DOHH2 (cell line): ENCODE data around the gene MUC6.

ENCODE experiments used
- H3F3A ChIP-seq: fragments of 200-600 bp; sonication (generic), shearing (Covaris generic); 2 replicates; pipeline ENCODE4 v1.6.0; 2016; ENCODE audit warnings: antibody characterized with exemption, mild to moderate bottlenecking; ENCODE audit not compliant: control insufficient read depth, insufficient read depth
- H3K27ac ChIP-seq: fragments of 200-600 bp; sonication (generic); 2 replicates; pipeline ENCODE4 v1.5.1; 2014; ENCODE audit warnings: low read depth, mild to moderate bottlenecking, low read length, moderate library complexity
- H3K27me3 ChIP-seq: fragments of 200-600 bp; sonication (generic); 2 replicates; pipeline ENCODE4 v1.6.1; 2014; ENCODE audit warnings: mild to moderate bottlenecking, low read length, mixed read lengths; ENCODE audit not compliant: control insufficient read depth
- H3K36me3 ChIP-seq: fragments of 200-600 bp; sonication (generic); 2 replicates; pipeline ENCODE4 v1.6.1; 2014; ENCODE audit warnings: mild to moderate bottlenecking, low read length, moderate library complexity, mixed read lengths; ENCODE audit not compliant: control insufficient read depth
- H3K4me1 ChIP-seq: fragments of 200-600 bp; sonication (generic); 2 replicates; pipeline ENCODE4 v1.6.1; 2014; ENCODE audit warnings: mild to moderate bottlenecking, low read length, mixed read lengths; ENCODE audit not compliant: control insufficient read depth
- H3K4me2 ChIP-seq: fragments of 200-600 bp; sonication (generic); 2 replicates; pipeline ENCODE4 v1.6.0; 2014; ENCODE audit warnings: mild to moderate bottlenecking, low read length, moderate library complexity
- H3K4me3 ChIP-seq: fragments of 200-600 bp; sonication (generic); 2 replicates; pipeline ENCODE4 v1.5.1; 2014; ENCODE audit warnings: mild to moderate bottlenecking, low read length, mixed read lengths
- H3K79me2 ChIP-seq: fragments of 200-600 bp; sonication (generic); 2 replicates; pipeline ENCODE4 v1.6.1; 2014; ENCODE audit warnings: mild to moderate bottlenecking, low read length, mixed read lengths; ENCODE audit not compliant: control insufficient read depth
- H3K9me2 ChIP-seq: fragments of 200-600 bp; sonication (generic); replicated peaks from 2 replicates; pipeline ENCODE4 v1.6.1; 2014; ENCODE audit warnings: mild to moderate bottlenecking, low read length, mixed read lengths; ENCODE audit not compliant: control insufficient read depth
- H3K9me3 ChIP-seq: fragments of 200-600 bp; sonication (generic); 2 replicates; pipeline ENCODE4 v1.6.1; 2014; ENCODE audit warnings: antibody characterized with exemption, low read length, mixed read lengths; ENCODE audit not compliant: control insufficient read depth, insufficient read depth
- H4K20me1 ChIP-seq: fragments of 200-600 bp; sonication (generic); 2 replicates; pipeline ENCODE4 v1.6.0; 2014; ENCODE audit warnings: low read depth, mild to moderate bottlenecking, antibody characterized with exemption, low read length, moderate library complexity; ENCODE audit not compliant: control insufficient read depth, insufficient read depth
- CTCF ChIP-seq: fragments of 200-600 bp; sonication (generic); IDR thresholded peaks from one replicate; pipeline ENCODE4 v1.5.1; 2014; ENCODE audit warnings: antibody characterized with exemption, mild to moderate bottlenecking, low read depth, low read length; ENCODE audit not compliant: poor library complexity, severe bottlenecking
- EZH2phosphoT487 ChIP-seq: fragments of 200-600 bp; sonication (generic); IDR thresholded peaks from 2 replicates; pipeline ENCODE4 v1.6.1; 2017; ENCODE audit warnings: borderline replicate concordance, mild to moderate bottlenecking, antibody characterized with exemption, low read length, moderate library complexity, mixed read lengths

MUC6 gene

GRCh38 chr11:1055109-1055703, 18.7 kb upstream of the MUC6 start:
- H3K27me3 ChIP-seq, result no peaks in the 10 kb centered on the region
- H3K36me3 ChIP-seq, result no peaks in the 10 kb centered on the region
- no peaks in the 10 kb centered on the region for H3K9me3 ChIP-seq
- H3K4me3 ChIP-seq, result no peak overlapping the region
- H3K4me1 ChIP-seq, result 0 out of 2 replicates have a peak, but pooled peaks cover 4% of the 10 kb centered on the region
- H4K20me1 ChIP-seq, result no peaks in the 10 kb centered on the region
- H3K27ac ChIP-seq, result no peak overlapping the region
- TF ChIP-seq CTCF, result no peak
- TF ChIP-seq EZH2phosphoT487, result no peak
- H3F3A ChIP-seq, result no peaks in the 10 kb centered on the region
- no peak overlapping the region for H3K4me2 ChIP-seq
- H3K9me2 ChIP-seq, result no peaks in the 10 kb centered on the region
- no peaks in the 10 kb centered on the region for H3K79me2 ChIP-seq

- Histone ChIP-seq H3K4me1 (0 out of 2 replicates have a peak, but pooled peaks cover 4% of the 10 kb centered on the region), H3F3A (no peaks in the 10 kb centered on the region), H3K9me3 (no peaks in the 10 kb centered on the region), H3K9me2 (no peaks in the 10 kb centered on the region), H3K79me2 (no peaks in the 10 kb centered on the region), H3K4me3 (no peak overlapping the region), H4K20me1 (no peaks in the 10 kb centered on the region), H3K27ac (no peak overlapping the region), H3K4me2 (no peak overlapping the region), H3K27me3 (no peaks in the 10 kb centered on the region), H3K36me3 (no peaks in the 10 kb centered on the region)
- TF ChIP-seq EZH2phosphoT487, result no peak
Observed at GRCh38 chr11:1054143-1055108, 17.9 kb upstream of the MUC6 start.

GRCh38 chr11:1053121-1053901, 16.8 kb upstream of the MUC6 start:
- Histone ChIP-seq H3K36me3 (no peaks in the 10 kb centered on the region), H3K4me3 (no peak overlapping the region), H3K9me2 (no peaks in the 10 kb centered on the region), H3K9me3 (no peaks in the 10 kb centered on the region), H3K27ac (no peak overlapping the region), H3K4me2 (no peak overlapping the region), H3K27me3 (no peaks in the 10 kb centered on the region), H3K4me1 (0 out of 2 replicates have a peak, but pooled peaks cover 4% of the 10 kb centered on the region), H3F3A (no peaks in the 10 kb centered on the region), H4K20me1 (no peaks in the 10 kb centered on the region), H3K79me2 (no peaks in the 10 kb centered on the region)
- TF ChIP-seq EZH2phosphoT487 (no peak), CTCF (no peak)
